GM21786 (cell line): ENCODE results near the gene NHS.

Experiments used
- ATAC-seq: cut with Tn5 transposase; IDR thresholded peaks from one replicate; pipeline ENCODE4 v1.9.1; 2021; ENCODE audit not compliant: unreplicated experiment

The NHS gene

DNA sequence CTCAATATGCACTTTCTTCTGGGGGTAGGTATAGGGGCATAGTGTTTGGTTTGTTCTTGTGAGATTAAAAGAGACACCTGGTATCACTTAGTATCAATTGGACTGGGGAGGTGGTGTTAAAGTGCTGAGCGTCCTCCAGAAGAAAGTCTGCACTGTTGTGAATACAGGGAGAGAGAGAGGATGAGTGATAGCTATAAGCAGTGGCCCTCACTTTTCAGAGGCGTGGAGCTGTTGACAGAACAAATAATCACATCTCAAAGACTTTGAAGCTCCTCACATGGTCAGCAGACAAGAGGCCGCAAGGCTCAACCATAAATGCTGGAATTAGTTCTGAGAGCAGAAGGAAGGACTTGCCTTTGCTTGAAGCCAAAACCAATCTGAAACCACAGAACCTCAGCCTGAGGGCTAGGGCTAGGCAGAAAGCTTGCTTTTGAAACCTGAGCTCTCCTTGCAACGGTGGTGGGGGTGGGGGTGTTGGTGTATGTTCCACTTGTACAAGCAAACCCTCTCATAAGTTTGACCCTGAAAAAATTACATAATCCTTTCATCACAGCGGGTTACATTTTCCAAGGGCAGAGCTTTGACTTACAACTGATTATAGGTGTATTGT is 239.1 kb downstream of the NHS start:
- no peak for ATAC-seq

DNA sequence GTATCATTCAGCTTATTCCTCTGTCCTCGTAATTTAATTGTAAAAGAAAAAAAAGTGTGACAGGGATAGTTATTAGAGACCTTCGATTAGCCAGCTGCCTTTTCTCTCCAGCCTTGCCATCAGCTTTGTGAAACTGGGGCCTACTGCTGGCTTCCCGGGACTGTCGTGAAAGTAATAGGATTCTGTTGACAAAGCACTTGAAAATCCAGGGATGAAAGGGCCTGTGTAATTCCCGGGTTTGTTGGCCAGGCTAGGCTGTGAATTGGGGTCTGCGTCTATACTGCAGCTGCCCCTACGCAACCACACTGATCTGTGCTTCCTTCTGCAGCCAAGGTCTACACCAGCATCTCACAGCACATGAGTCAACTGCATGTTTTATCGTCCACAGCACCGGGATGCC is 241.9 kb downstream of the NHS start:
- ATAC-seq = no peak

DNA sequence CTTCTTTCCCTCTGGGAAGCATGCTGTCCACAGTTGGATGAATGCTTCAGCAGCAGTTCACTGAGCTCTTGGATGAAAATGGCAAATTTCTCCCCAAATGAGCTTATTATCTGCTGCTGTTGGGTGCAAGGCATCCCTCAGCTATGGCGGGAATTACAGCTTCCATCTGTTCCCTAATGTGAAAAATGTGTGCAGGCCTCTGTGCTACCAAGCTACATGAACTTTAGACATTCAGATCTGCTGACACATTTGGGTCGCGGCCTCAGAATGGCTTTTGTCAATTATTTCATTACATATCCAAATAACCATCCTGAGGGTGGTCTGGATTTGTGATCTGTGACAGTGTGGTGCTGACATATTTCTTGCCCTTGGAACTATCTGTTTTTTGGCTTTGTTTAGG is 242.8 kb downstream of the NHS start:
- no peak for ATAC-seq

DNA sequence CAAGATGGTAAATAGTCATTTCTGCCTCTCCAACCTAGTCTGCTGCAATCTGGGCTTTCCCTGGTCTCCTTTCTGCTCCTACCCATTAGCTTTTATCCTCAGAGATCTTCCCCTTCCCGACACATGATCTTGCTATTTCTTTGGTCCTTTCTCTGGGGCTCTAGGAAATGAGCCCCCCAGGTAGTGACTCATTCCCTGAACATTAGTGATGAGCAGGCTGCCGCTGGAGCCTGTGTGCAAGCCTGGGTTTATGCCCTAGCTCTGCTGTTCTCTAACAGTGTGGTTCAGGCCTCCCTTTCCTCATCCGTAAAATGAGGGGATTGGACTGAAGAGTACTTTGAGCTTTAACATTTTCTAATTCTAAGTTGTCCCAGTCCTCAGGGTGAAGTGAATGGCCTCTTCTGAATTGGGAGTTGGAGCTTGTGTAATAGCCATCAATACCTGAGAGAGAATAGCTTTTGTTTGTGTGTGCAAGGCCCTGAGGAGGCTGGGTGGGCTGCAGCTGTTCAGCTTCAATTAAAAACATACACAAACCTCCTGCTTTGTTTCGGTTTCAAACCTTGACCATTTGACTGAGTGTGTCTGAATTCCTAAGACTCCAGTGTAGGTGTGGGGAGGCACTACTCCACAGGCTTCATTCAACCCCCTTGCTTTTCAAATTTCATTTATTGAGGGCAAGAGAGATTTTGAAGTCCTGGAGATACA is 246.7 kb downstream of the NHS start:
- ATAC-seq = no peak

GRCh38 chrX:17622331-17622730 is 247.3 kb downstream of the NHS start:
- no peak for ATAC-seq

GRCh38 chrX:17623750-17624149 is 248.8 kb downstream of the NHS start:
- ATAC-seq = no peak

GRCh38 chrX:17627026-17627425 is 252.0 kb downstream of the NHS start:
- ATAC-seq = no peak

DNA sequence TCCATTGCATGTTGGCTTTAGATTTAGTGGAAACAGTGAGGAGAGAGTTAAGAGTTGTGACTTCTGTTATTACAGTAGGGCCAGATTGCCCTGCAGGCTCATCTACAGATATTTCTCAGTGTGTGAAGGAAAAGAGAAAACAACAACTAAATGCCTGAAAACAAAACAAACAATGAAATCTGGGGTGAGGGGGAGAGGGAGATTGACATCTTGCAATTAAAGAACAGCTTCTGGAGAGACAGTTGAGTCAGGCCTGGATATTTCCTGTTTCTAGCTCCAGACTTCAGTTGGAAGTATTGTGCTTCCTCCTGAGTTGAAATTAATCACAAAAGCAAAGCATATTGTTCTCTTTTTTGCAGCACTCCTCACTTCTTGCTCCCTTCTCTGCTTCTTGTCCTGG is 254.0 kb downstream of the NHS start:
- ATAC-seq = no peak

DNA sequence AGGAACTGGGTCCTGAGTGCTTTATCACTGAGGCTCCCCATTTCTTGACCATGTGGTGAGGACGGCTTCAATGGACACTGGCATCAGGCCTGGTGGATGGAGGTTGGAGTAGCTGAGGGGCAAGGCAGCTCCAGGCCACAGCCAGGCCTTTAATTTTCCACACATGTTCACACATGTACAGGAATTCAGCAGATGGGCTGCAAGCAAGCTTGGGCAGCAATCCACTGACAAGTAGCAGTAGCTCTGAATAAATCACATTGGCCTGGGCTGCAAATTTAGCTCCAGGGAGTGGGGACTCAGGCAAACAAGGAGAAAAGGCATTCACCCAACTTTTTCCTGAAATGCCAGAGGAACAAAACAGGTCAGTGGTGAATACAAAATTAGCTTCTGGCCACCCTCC is 254.5 kb downstream of the NHS start:
- ATAC-seq = no peak

DNA sequence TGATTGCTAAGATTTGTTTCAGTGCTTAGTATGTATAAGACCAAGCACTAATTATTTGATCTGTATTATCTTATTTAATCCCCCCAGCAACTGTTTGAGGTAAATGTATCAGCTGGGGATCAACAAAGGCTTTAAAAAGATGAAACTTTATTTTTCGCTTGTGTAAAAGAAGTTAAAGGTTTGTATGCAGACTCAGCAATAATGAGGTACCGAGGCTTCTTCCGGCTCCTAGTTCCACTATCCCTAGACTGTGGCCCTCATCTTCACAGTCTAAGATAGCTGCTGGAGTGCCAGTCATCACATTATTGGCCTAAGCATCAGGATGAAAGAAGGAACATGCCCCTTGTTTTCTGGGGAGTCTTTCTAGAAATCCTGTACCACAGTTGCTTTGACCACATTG is 256.6 kb downstream of the NHS start:
- ATAC-seq = no peak

GRCh38 chrX:17632942-17633341 is 257.9 kb downstream of the NHS start:
- ATAC-seq = no peak

DNA sequence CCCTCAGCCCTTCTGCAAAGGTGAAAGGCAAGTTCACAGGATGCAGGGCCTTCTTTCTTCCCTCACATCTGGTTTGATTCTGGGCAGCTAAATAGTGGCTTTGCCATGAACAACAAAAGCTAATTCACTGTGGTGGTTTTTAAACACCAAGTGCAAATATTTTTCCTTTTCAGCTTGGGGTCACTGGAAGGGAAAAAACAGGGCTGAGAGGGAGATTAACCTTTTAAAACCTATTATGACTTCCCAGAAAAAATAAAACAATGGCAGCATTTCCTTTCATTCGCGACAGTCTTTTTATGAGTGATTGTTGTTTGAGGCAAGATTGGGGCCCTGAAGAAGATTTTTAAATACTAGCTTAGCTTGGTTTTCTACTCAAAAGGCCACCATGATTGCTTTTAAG is 258.5 kb downstream of the NHS start:
- ATAC-seq = no peak

GRCh38 chrX:17634542-17635207 is 259.7 kb downstream of the NHS start:
- ATAC-seq = no peak

- ATAC-seq = no peak
Observed at GRCh38 chrX:17635231-17635630, 260.2 kb downstream of the NHS start.

- no peak for ATAC-seq
Observed at GRCh38 chrX:17637235-17637634, 262.2 kb downstream of the NHS start.

DNA sequence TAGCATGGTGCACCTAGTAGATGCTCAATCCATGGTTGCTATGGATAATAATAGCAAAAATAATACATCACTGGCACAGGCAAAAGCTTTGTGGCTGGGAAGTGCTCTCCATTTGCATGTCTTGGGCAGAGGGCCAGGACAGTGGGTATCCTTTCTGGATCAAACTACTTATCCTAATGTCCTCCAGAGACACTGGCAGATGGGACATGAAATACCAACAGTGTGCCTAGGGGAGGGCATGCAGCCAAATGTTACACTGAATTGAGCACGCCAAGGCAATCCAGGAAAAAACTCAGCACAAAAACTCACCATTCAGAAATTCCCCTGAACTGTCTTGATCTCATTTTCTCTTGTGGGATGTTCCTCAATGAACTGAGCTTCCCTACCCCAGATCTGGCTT is 263.7 kb downstream of the NHS start:
- ATAC-seq = no peak

DNA sequence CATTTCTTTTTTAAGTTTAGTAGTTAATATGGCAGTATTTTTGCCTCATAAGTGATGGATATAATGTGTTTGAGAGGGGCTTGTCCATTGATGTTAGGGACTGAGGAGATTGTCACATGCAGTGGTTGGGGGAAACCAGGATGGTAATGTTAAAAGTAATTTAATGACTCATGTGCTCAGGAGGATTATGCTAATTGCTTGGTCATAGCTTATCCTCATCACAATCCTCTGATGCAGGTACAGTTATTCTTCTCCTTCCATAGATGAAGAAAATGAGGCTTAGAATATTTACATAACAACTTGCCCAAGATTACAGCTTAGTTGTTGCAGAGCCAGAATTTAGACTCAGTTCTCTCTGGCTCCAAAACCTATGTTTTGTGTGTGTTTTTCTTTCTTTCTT is 267.9 kb downstream of the NHS start:
- ATAC-seq = no peak

DNA sequence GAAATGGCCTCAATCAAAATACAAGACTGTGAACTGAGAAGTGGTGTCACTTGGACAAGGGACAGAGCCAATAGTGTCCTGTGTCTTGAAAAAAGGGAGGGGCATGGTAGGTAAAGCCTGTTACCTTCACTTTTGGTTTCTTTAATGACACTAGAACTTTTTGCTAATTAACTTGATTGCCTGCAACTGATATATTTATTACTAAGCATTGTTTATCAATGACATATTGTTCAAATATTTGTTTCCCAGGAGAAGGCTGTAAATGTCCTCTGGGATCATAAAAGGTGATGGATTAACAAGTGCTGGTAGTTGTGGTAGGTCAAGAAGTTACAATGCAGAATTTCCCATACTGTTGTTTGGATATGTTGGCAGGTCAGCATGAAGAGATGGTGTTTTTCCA is 268.5 kb downstream of the NHS start:
- ATAC-seq = no peak

DNA sequence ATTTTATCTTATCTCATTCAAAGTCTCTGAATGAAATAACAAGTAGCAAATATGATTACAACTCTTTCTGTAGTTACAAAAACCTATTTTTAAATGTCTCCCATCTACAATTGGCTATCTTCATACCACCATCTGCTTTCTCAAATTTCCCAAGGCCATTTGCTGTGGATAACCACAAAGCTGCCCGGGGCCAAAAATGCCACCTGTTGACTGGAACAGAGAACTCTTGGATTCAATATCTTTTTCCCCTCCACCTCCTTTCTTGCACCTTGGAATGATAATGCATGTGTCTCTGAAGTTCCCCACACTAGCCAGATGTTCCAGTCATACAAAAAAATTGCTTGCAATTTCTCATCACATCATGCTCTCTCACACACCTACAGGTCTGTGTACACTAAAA is 269.0 kb downstream of the NHS start:
- ATAC-seq = no peak

- no peak for ATAC-seq
Observed at GRCh38 chrX:17654116-17654515, 279.1 kb downstream of the NHS start.

DNA sequence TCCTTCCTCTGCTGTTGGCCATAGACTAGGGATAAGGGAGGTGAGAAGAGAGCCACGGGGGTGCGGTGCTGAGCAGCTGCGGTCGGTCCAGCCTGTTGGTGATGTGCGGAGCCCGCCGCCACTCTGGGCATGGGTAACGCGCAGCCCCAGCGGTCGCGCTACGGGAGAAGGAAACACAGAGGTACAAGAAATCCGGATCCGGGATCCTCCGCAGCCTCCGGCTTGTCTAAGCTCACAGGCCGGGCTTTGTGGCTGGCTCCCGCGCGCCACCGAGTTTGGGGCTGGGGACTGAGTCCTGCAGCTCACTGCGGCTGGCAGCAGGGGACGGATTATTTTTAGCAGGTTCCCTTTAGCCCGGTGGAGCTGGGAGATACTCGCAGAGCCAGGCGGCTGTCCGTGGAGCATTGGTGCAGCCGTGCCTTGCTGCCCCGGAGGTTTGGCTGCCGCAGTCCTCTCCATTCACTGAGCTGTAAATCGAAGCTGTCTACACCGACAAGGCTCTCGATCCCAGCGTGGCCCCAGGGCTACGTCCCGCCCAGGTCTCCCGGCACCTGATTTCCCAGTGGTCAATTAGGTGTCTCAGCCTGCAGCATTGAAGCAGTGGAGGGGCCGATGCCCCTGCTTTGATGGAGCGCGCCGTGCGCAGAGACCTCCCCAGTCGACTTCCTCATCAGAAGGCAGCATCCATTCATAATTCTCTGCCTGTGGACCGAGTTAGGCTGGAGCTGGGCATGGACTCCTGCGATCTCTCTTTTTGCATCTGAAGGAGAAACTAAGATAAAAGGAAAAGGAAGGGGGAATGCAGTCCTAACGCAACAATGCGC is 280.4 kb downstream of the NHS start:
- ATAC-seq = no peak

DNA sequence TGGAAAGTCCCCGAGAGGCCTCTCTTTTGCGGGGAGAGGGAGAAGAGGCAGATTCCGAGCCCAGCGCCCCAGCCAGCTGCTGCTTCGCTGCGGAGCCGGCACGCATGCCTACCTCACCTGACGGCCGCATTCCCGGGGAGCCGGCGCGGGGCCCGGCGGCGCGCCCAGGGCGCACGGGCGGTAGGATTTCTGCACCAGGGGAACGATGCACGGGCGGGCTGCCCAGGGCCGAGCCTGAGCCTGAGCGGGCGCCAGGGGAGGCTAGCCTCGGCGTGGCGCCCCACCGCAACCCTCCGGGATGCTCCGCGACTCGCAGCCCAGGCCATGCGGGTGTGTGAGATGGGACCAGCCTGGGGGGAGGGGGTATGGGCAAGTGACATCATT is 281.0 kb downstream of the NHS start:
- ATAC-seq = no peak
